ENCODE data around the gene SHLD1. TPM values are rescaled to one million over a fixed set of nuclear protein-coding genes. Genes with fewer than 3 reads are reported as not detected.

Gene SHLD1
- total RNA-seq, 1 donor, result 2.0 TPM

- TF ChIP-seq CTCF (IDR thresholded peaks at IDR 0.05; ENCODE audit: insufficient read depth, low read length), result no peak
- peak; percentile 66 for DNase-seq (ENCODE audit: low read depth)
- H3K4me3 ChIP-seq (ENCODE audit: low read depth, low read length), result no peak overlapping the region
Measured at GRCh38 chr20:5863040-5863833, 113.0 kb downstream of the SHLD1 start.

- no peak overlapping the region for H3K4me3 ChIP-seq (ENCODE audit: low read depth, low read length)
- no peak for TF ChIP-seq CTCF (IDR thresholded peaks at IDR 0.05; ENCODE audit: insufficient read depth, low read length)
- DNase-seq (ENCODE audit: low read depth), result no peak
Measured at GRCh38 chr20:5864428-5864827, 114.2 kb downstream of the SHLD1 start.

- no peak for TF ChIP-seq CTCF (IDR thresholded peaks at IDR 0.05; ENCODE audit: insufficient read depth, low read length)
- H3K4me3 ChIP-seq (ENCODE audit: low read depth, low read length), result no peak overlapping the region
- peak; percentile 41 for DNase-seq (ENCODE audit: low read depth)
Measured at GRCh38 chr20:5864873-5865587, 114.8 kb downstream of the SHLD1 start.

- no peak overlapping the region for H3K4me3 ChIP-seq (ENCODE audit: low read depth, low read length)
- no peak for TF ChIP-seq CTCF (IDR thresholded peaks at IDR 0.05; ENCODE audit: insufficient read depth, low read length)
- DNase-seq (ENCODE audit: low read depth), result no peak
Measured at GRCh38 chr20:5865604-5866003, 115.4 kb downstream of the SHLD1 start.

- no peak for DNase-seq (ENCODE audit: low read depth)
- no peak for TF ChIP-seq CTCF (IDR thresholded peaks at IDR 0.05; ENCODE audit: insufficient read depth, low read length)
- no peak overlapping the region for H3K4me3 ChIP-seq (ENCODE audit: low read depth, low read length)
Measured at GRCh38 chr20:5870568-5870981, 120.4 kb downstream of the SHLD1 start.

- no peak for DNase-seq (ENCODE audit: low read depth)
- no peak overlapping the region for H3K4me3 ChIP-seq (ENCODE audit: low read depth, low read length)
- no peak for TF ChIP-seq CTCF (IDR thresholded peaks at IDR 0.05; ENCODE audit: insufficient read depth, low read length)
Measured at GRCh38 chr20:5871459-5872410, 121.5 kb downstream of the SHLD1 start.

Data from fibroblast of the aortic adventitia (primary cell).